ENCODE results near the gene TTLL4.
"Not testable (repeated sequence)": the region's sequence is repeated elsewhere in the genome, so short reads cannot be mapped to it uniquely, and the experiment has no call there.

Gene TTLL4

DNA sequence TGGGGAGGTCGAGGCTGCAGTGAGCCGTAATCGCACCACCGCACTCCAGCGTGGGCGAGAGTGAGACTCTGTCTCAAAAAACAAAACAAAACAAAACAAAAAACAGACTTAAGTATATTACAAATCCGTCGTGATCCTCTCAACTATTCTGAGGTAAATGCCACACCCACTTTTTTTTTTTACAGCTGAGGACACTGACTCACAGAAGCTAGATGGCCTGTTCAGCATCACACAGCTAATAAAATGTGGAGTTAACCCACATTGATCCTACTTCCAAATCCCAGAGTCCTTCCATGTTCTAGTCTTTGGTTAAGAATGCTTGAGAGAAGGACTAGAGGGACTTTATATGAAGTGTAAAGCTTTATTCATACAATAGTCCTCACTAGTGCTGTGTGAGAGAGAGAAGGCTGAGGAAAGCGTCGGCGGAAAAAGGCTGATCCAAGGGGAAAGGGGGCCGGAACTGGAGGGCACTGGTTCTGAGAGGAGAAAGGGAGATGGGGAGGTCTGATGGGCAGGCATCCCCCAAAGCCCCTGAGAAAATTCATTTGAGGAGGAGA, 39.5 kb upstream of the TTLL4 start:
- no peaks in the 10 kb centered on the region for H3K27me3 ChIP-seq (ENCODE audit: insufficient read depth, low read depth, severe bottlenecking)
- peak overlapping the region; percentile 76 for H3K27ac ChIP-seq
- H3K4me3 ChIP-seq (ENCODE audit: low read depth, low read length) = peak overlapping the region; percentile 69
- TF ChIP-seq, protein P1, sequence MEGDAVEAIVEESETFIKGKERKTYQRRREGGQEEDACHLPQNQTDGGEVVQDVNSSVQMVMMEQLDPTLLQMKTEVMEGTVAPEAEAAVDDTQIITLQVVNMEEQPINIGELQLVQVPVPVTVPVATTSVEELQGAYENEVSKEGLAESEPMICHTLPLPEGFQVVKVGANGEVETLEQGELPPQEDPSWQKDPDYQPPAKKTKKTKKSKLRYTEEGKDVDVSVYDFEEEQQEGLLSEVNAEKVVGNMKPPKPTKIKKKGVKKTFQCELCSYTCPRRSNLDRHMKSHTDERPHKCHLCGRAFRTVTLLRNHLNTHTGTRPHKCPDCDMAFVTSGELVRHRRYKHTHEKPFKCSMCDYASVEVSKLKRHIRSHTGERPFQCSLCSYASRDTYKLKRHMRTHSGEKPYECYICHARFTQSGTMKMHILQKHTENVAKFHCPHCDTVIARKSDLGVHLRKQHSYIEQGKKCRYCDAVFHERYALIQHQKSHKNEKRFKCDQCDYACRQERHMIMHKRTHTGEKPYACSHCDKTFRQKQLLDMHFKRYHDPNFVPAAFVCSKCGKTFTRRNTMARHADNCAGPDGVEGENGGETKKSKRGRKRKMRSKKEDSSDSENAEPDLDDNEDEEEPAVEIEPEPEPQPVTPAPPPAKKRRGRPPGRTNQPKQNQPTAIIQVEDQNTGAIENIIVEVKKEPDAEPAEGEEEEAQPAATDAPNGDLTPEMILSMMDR (IDR thresholded peaks at IDR 0.05; ENCODE audit: low read depth, low read length) = no peak
- peaks cover 17% of the 10 kb centered on the region for H3K36me3 ChIP-seq
- no peaks in the 10 kb centered on the region for H3K9me3 ChIP-seq (ENCODE audit: severe bottlenecking)
- no peak for DNase-seq

DNA sequence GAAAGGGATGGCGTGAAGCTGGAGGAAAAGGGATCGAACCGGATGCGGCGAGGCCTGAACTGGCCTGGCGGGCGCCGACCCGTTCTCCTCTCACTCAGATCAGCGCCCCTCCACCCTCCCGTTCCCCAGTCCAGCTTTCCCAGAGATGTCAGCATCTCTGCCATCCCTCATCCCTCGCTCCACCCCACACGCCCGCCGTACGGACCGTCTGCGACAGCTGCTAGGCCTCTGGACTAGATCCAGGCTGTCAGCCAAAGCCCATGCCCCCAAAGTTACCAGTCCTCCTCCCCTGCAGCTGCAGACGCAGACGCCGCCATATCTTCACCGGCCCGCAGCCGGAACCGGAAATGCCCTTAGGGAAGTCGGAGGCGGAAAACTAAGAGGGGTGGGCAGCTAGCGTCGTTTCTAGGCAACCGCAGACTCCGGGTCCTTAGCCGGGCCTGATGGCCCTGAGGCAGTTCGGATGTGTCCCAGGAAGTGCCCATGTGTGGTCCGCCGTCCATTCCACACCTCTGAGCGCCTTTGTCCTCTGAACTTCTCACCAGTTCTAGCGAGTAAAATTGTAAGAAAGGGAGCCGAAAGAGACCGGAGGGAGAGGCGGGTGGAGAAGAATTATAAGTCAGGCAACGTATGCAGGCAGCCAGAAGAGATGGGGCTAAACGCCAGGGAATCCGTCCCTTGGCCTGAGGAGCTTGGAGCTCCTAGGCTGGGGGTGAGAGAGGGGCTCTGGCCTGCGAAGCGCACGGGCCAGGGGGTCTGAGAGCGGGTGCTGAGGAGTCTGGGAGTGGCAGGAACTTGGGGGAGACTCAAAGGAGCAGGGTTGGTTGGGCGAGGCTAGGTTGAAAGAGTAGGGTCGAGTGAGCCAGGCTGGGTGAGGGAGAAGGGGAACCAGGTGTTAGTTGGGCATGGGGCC, 38.7 kb upstream of the TTLL4 start, which contains the start of the genes RNF25 and STK36:
Gene RNF25 (minus strand): TSS at position 349 of the 913 bp plus-strand sequence. CDS start 32 bp downstream, at position 317.
Gene STK36 (plus strand): TSS at position 433 of the 913 bp plus-strand sequence. CDS start 744 bp downstream, outside the sequence.
- Histone ChIP-seq H3K27me3 (ENCODE audit: insufficient read depth, low read depth, severe bottlenecking) (no peaks in the 10 kb centered on the region), H3K27ac (peak within 1 kb of the TSS; percentile 76), H3K4me3 (ENCODE audit: low read depth, low read length) (peak within 1 kb of the TSS; percentile 69), H3K9me3 (ENCODE audit: severe bottlenecking) (no peaks in the 10 kb centered on the region), H3K36me3 (peaks cover 12% of the 10 kb centered on the region)
- TF ChIP-seq, protein P1 (IDR thresholded peaks at IDR 0.05; ENCODE audit: low read depth, low read length) = no peak
- peak; percentile 86 for DNase-seq

- TF ChIP-seq, protein P1 (IDR thresholded peaks at IDR 0.05; ENCODE audit: low read depth, low read length) = no peak
- Histone ChIP-seq H3K9me3 (ENCODE audit: severe bottlenecking) (no peaks in the 10 kb centered on the region), H3K36me3 (0 out of 2 replicates have a peak, but pooled peaks cover 5% of the 10 kb centered on the region), H3K27me3 (ENCODE audit: insufficient read depth, low read depth, severe bottlenecking) (no peaks in the 10 kb centered on the region), H3K27ac (no peak overlapping the region), H3K4me3 (ENCODE audit: low read depth, low read length) (no peak overlapping the region)
- no peak for DNase-seq
These were observed 31.5 kb upstream of the TTLL4 start for GRCh38 chr2:218679119-218679518.

- Histone ChIP-seq H3K36me3 (0 out of 2 replicates have a peak, but pooled peaks cover 7% of the 10 kb centered on the region), H3K27me3 (ENCODE audit: insufficient read depth, low read depth, severe bottlenecking) (no peaks in the 10 kb centered on the region), H3K4me3 (ENCODE audit: low read depth, low read length) (no peak overlapping the region), H3K9me3 (ENCODE audit: severe bottlenecking) (no peaks in the 10 kb centered on the region), H3K27ac (no peak overlapping the region)
- TF ChIP-seq, protein P1 (IDR thresholded peaks at IDR 0.05; ENCODE audit: low read depth, low read length) = no peak
- no peak for DNase-seq
These were observed 30.6 kb upstream of the TTLL4 start for GRCh38 chr2:218680061-218680460.

GRCh38 chr2:218687400-218688060, 23.1 kb upstream of the TTLL4 start:
- TF ChIP-seq, protein P1 (IDR thresholded peaks at IDR 0.05; ENCODE audit: low read depth, low read length) = peak; percentile 84
- H3K27ac ChIP-seq; H3K9me3 ChIP-seq (ENCODE audit: severe bottlenecking); H3K4me3 ChIP-seq (ENCODE audit: low read depth, low read length); H3K36me3 ChIP-seq; H3K27me3 ChIP-seq (ENCODE audit: insufficient read depth, low read depth, severe bottlenecking): not testable (repeated sequence)
- DNase-seq = peak; percentile 71

Measured in WERI-Rb-1 (cell line).